OCI-LY7 (cell line): ENCODE results near the gene ARID4A.

Experiments used
- CTCF ChIP-seq: fragments of 200-600 bp; sonication (generic); conservative IDR thresholded peaks from 2 replicates; pipeline ENCODE4 v1.5.1; 2014; ENCODE audit warnings: mild to moderate bottlenecking, antibody characterized with exemption, low read length, moderate library complexity, mixed read lengths
- EZH2phosphoT487 ChIP-seq: fragments of 200-600 bp; sonication (generic); IDR thresholded peaks from 2 replicates; pipeline ENCODE4 v1.6.1; 2018; ENCODE audit warnings: low read depth, borderline replicate concordance, mild to moderate bottlenecking, mixed run types, antibody characterized with exemption, low read length, moderate library complexity, mixed read lengths

- TF ChIP-seq CTCF (no peak), EZH2phosphoT487 (no peak)
These were observed 32.8 kb downstream of the ARID4A start for GRCh38 chr14:58331111-58331510.
